GM21737 (cell line): Measurements from ENCODE around the gene LRRC17.

ENCODE experiments used
- ATAC-seq: cut with Tn5 transposase; IDR thresholded peaks from one replicate; pipeline ENCODE4 v1.9.1; 2021; ENCODE audit warnings: mild to moderate bottlenecking, moderate library complexity; ENCODE audit not compliant: unreplicated experiment

The LRRC17 gene

GRCh38 chr7:102983602-102984001, 70.8 kb downstream of the LRRC17 start:
- no peak for ATAC-seq

- no peak for ATAC-seq
These were observed 72.5 kb downstream of the LRRC17 start for GRCh38 chr7:102985176-102985783.

- no peak for ATAC-seq
These were observed 75.3 kb downstream of the LRRC17 start for GRCh38 chr7:102988088-102988487.

- no peak for ATAC-seq
These were observed 76.1 kb downstream of the LRRC17 start for GRCh38 chr7:102988631-102989560.

GRCh38 chr7:102990642-102991041, 77.8 kb downstream of the LRRC17 start:
- ATAC-seq: no peak

- ATAC-seq: no peak
These were observed 78.3 kb downstream of the LRRC17 start for GRCh38 chr7:102991077-102991539.

GRCh38 chr7:102991540-102992214, 78.9 kb downstream of the LRRC17 start:
- no peak for ATAC-seq

- no peak for ATAC-seq
These were observed 79.7 kb downstream of the LRRC17 start for GRCh38 chr7:102992509-102992937.

GRCh38 chr7:102992938-102993717, 80.3 kb downstream of the LRRC17 start:
- ATAC-seq: no peak

- ATAC-seq: no peak
These were observed 80.9 kb downstream of the LRRC17 start for GRCh38 chr7:102993718-102994029.

GRCh38 chr7:102994567-102994966, 81.8 kb downstream of the LRRC17 start:
- no peak for ATAC-seq
